HG02973 (cell line): Measurements from ENCODE around the gene RPTOR.

Experiments used
- ATAC-seq: cut with Tn5 transposase; IDR thresholded peaks from one replicate; pipeline ENCODE4 v1.9.1; 2021; ENCODE audit warnings: moderate library complexity; ENCODE audit not compliant: unreplicated experiment

Gene RPTOR

DNA sequence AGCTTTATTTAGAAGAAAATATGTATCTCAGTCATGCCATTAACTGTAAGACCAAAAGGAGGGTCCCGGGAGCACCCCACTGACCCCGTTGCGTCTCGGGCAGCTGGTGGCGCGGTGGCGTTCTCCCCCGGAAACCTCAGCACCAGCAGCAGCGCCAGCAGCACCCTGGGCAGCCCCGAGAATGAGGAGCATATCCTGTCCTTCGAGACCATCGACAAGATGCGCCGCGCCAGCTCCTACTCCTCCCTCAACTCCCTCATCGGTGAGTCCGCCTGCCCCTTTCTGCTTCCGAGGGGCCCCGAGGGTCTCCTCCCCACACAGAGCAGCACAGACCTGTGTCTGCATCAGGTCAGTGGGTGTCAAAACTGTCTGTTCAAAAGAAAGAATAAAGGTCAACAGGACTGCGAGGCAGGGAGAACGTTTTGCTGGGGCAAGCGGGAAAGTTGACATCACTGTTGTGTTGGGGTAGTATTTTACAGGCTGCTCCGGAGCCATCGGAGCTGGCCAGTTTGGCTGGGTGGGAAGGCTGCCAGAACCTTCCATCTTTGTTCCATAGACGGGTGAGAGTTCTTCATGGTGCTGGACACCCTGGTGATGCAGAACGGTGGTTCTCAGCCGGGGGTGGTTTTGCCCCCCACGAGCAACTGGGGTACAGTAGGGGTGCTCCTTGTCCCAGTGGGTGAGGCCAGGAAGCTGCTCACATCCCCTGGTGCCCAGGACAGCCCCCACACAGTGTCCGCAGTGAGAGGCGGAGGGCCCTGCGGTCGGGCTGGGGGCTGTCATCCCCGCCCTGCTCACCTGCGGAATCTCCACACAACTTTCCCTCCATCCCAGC, 349.2 kb downstream of the RPTOR start:
- ATAC-seq: no peak

DNA sequence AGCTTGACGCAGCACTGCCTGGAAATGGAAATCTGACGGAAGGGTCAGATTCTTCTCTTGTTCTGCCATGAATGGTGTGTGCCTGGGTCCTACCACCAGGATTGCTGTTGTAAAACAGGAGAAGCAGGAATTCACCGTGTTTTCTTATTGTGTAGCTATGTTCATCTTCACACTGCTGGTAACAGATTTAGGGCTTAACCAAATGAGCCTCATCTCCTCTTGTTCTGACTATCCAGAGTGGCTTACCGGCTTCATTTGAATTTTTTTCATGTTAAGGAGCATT, 349.7 kb downstream of the RPTOR start:
- no peak for ATAC-seq

DNA sequence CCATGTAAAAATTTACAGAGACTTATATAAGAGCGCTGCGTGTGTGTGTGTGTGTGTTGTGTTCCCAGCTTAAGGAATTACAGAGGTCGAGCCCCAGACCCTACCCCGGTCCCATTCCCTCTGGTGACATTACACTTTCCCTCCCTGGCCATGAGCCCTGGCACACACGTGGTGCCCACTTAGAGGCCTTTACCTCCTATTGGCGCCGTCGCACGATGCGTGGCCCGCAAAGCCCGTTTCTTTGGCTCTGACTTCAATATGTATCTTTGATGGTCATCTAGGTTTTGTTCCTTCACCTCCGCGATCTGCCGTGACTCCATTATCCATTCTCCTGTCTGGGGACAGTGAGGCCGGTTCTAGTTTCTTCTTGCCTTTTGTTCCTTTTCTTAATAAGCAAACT, 350.1 kb downstream of the RPTOR start:
- ATAC-seq: no peak

DNA sequence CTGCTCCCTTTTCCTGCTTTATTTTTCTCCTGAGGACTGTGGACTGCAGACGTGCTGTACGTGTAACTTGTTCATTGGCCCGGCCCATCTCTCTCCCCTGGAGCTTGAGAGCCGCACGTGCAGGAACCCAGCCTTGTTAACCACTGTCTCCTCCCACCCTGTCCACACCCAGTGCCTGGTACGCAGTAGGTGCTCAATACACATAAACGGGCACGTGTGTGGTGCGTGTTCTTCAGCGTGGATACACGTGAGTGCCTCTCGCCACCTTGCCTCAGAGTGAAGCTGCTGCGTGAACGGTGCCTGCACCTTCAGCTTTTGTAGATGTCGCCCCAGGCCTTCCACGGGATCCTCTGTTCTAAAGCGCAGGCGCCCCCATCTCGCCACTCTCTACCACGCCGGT, 350.7 kb downstream of the RPTOR start:
- no peak for ATAC-seq

DNA sequence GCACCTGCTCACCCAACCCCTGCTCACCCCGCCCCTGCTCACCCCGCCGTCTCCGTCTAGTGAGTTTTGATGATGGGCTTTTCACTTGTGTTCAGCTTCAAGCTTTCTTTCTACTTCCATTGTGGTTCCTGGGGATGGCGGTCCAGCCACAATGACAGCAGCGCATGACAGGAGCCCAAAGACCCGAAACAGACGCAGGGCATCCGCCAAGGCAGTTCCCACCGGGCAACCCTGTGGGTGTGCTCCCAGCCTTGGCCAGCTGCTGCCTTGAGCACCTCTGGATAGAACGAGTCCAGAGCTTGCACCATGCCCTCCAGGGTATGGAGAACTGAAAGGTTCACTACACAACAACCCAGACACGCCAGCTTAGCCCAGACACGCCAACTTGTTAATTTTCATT, 354.1 kb downstream of the RPTOR start:
- no peak for ATAC-seq

DNA sequence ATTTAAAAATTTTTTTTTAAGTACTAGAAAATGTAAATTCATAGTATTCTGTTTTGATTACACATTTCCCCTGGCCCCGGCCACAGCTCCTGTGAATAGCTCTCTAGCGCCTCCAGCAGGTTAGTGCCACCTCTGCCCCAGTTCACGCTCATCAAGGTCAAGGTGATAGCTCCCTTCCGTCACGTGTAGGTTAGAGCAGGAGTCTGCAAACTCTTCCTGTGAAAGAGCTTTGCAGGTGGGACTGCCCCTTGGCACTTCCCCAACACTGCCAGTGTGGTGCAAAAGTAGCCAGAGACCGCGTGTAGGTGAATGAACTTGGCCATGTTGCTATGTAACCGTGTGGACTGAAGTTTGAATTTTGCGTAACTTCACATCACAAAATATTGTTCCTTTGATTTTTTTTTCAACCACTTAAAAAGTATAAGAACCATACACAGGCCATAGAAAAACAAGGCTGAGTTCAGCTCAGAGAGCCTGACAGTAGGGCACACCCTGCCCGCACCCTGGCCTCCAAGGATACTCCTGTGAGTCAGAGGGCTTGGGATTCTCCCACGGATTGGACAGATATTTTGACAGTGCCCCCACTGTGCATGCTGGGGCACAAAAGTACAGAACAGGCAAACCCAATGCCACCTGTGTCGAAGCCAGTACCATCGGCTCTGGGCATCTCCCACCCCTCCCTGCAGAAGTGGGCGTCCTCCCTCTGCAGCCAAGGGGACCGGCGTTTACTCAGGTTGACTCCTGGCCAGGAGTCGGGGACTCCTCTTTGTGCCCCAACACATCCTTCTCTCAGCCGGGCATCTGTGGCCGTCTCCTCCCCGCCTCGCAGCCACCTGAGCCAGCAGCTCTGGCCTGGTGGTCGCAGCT, 355.0 kb downstream of the RPTOR start:
- ATAC-seq: no peak

DNA sequence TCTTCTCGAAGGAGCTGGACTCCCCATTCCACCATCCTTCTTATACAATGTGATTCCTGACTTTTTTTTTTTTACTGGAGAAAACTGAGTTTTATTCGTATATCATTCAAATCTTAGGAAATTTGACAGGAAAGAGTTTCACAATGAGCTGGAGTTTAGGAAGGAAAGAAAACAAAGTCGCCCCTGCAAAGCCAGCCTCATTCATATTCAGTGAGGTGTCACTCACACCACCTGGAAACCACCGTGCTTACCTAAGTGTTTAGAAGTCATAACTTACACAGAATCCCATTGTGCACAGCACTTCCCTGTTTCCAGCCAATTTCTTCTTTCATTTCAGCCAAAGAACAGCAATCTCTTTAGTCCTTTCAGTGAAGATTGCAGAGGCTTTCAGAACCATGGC, 356.7 kb downstream of the RPTOR start:
- no peak for ATAC-seq

DNA sequence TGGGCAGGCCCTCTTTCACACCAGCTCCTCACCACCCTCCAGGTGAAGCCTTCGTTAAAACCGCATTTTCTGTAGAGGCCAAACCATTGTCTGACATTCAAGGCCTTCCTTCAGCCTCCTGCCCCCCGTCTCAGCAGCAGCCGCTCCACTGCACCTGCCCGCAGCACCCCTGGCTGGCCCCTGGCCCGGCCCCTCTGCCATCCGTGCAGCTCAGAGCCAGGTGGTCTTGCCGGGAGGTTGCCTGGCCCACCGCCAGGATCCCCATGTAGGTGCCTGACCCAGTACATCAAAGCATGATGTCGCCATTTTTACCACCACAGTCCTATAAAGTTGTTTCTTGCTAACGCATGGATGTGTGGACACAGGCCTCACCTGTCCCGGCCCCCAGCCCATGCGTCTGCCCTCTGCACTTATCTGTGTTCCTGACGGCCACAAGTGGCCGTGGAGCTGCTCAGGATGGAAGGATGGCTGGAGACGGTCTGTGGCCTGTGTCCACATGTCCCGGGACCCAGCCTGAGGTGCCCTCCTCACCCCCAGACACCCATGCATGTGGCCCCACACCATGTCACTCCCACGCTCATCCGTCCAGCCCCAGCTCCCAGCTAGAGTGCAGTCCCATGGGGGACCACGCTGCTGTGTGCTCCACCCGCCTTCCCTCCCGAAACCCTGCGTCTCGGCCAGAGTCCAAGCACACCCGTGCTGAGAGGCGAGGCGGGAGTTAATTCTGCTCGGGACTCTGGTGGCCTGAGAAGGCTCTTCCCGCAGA, 357.7 kb downstream of the RPTOR start:
- no peak for ATAC-seq

DNA sequence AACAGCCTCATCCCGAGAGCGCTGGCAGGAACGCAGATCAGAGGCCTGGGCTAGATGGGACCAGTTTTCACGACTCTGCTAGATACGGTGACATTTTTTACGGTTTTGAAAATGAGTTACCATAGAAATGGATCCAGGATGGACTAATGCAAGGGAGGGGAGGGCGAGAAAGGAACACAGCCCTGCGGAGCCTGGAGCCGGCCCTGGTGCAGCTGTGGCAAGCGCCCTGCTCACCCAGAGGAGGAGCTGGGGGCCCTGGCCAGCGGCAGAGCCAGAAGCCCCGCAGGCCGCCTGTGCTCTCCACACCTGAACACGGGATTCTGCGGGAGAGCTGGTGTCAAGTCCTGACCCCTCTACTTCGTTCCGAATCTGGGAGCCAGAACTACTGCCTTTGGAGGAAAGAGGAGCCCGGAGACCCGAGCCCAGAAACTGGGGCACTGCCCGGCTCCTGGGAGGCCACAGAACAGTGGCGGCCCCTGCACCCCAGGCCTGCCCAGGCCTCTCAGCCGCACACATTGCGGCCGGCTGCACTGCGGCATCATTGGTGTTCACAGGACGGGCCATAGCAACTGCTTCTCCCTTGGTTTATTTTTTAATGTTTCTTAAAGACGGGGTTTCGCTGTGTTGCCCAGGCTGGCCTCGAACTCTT, 358.4 kb downstream of the RPTOR start:
- ATAC-seq: no peak

DNA sequence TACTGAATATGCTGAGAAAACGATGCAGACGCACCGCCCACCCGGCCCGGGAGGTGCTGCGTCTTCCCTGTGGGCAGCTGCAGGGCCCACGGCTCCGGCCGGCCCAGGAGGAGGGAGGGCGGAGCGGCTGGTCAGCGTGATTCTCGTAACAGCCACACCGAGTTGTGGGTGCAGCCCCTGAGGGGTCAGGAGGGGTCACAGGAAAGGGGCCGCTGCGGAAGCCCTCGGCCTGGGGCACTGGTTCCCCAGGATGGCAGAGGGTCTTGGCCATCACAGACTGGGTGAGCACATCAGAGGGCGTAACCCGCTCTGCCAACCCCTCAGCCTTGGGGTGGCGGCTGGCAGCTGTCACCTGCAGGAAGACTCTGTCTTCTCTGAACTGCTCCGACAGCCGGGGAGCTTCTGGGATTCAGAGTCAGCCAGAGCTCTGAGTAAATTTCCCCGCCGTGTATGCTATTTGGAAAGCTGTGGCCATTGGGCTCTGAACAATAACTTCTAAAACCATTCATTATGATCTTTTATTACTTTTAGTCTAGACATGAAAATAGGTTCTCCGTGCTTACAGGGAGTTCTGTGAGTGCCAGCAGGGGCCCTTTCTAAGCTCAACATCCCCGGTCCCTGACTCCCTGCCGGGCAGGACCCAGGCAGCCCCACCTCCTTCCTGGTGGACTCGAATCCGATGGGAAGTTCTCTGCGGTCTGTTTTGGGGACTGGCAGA, 359.6 kb downstream of the RPTOR start:
- no peak for ATAC-seq

DNA sequence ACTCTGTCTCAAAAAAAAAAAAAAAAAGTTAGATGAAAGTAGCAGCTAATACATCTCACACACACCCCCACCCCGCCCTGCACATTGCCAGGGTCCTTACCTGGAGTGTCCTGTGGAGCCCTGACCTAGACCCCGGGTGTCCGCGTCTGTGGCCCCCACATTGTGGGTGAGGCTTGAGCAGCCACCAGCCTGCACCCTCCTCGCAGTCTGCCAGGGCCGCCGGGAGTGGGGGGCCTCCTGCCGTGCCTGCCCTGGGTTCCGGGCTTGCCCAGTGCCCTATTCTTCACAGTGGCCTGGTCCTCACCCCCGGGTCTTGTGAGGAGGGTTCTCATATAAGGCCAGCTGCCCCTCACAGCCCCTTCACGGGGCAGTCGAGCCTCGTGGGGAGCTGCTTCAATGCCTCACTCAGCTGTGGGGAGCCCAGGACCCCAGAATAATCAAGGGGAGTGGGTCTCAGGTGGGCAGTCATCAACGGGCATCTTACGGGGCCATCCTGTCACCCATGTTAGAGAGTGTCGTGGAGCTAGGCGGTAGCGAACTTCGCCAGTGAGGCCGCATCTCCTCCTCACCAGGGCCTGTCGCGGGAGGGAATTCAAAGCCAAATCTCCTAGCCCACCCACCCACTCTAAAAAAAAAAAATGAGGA, 361.1 kb downstream of the RPTOR start:
- ATAC-seq: no peak

DNA sequence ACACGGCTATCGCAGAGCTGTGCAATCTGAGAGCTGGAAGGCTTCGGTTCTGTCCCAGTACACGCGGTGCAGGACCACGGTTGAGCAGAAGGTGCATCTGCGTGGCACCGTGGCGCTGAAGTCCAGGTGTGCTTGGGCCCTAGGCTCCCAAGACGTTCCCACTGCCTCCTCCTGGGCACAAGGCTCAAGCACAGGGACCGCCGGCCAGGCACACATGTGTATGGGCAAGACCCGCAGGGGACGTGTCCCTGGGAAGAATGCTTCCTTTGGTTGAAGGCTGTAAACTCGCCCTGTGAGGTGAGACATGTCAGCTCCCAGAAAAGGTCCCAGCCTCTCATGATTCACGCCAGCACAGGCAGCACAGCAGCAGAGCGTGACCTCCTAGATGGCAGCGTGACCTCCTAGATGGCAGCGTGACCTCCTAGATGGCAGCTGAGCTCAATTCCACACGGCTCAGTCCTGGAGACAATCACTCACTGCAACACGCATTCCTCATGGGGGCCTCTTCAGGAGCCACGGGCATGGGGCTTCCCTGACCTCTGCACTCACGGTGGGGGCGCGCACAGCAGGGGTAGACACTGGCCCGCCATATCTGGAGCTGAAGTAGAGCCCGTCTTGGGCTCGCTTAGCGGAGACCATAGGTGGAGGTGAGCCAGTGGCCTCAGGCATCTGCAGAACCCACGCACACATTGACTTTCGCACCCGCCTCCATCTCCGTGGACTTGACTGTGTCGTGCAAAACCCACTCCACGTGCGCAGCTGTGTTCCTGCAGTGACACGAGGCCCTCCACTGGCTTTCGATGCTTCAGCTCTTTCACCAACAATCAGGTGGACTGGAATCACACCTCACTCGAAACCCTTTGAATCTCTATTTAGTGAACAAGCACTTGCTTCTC, 362.0 kb downstream of the RPTOR start:
- no peak for ATAC-seq

DNA sequence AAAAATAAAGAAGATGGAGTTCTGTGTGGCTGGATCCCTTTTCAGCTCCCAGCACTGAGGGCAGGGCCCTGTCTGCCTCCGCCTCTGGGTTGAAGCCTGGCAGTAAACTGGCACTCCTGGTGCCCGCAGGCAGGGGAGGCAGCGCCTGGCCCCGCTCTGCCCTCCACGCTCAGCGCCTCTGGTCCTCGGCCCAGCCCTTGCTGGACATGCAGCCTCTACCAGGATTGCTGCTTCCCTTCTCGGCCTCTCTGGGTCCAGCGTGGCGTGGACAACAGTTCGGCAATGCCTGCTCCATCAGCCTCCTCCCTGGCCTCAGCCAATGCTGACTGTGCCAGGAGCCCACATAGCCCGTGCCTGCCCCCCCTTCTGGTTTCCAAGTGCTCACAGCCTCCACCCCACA, 362.6 kb downstream of the RPTOR start:
- ATAC-seq: no peak

DNA sequence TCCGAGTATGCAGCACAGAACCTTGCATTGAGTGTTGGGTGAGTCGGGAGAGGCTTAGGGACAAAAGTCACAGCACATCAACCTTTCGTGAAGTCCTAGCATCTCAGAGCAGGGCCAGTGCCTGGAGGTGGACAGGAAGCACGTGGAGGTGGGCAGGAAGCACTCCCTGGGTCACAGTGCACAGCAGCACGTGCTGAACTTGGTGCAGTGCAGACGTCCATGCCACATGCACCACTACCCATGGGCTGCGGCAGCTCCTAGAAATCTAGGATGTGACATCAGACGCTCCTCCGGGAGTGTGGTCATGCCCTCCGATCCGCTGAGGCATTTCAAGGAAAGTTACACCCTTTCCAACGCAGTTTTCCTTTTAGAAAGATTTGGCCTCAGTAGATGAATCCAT, 363.6 kb downstream of the RPTOR start:
- no peak for ATAC-seq

DNA sequence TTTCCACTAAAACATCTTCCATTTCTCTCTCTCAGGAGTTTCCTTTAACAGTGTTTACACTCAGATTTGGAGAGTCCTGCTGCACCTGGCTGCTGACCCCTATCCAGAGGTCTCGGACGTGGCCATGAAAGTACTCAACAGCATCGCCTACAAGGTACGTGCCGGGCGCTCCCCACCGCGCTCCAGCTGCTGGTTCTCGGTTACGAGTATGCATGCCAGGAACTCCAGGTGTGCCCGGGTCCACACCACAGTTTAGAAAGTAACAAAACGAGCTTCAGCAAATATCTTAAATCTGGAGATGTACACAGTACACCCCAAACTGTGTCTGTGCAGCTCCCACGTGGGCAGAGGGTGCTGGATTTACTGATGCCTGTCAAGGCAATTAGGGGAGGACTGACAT, 364.1 kb downstream of the RPTOR start:
- no peak for ATAC-seq

DNA sequence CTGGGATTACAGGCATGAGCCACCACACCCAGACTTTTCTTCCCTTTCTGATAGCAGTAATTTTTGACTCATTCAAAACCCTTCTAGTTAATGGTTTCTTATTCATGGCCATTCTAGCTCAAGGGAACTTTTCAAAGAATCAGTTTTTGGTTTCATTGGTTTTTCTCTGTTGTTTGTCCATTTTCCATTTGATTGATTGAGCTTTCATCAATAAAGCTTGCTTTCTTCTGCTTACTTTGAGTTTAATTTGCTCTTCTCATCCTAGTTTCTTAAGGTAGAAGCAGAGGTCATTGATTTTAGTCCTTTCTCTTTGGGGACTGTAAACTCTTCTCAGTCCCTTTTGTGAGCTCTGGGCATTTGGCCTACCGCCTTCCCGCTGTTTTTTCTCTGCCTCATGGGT, 365.0 kb downstream of the RPTOR start:
- ATAC-seq: no peak

DNA sequence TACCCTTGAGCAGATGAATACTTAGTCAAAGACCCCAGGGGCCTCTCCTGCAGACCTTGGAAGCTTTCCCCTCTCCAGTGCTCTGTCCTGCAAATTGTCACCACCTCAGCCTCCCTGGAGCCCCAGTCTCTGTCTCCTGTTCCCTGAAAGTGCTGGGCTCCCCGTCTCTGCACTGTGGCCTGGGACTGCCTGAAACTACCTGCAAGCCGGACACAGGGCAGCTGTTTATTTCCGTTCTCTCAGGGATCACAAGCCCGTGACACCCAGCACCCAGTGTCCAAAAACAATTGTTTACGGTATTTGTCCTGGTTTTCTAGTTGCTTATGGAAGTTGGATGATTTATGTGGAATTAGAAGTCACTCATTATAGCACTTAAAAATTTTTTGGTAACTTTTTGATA, 365.4 kb downstream of the RPTOR start:
- ATAC-seq: no peak

DNA sequence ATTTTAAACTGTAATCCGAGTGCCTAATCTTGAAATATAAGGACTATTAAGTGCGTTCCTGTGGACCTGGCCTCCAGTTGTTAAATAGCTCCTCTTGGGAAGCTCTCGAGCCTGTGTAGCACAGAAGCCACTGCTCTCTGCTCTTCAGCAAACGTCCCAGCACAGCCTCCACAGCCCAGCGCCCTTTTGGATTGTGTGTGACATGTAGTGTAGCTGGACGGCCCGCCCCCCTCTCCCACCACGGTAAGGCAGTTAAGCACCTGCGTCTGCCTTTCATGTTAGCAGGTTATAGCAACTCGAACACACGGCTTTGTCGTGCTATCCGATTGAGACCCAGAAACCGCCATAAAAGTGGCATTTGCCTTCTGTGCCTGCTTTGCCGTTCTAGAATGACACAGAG, 367.8 kb downstream of the RPTOR start:
- no peak for ATAC-seq
